Measurements from ENCODE around the gene FOXM1. TPM values are rescaled to one million over a fixed set of nuclear protein-coding genes. Genes with fewer than 3 reads are reported as not detected.
A peak's percentile ranks its signal among the peaks of the same experiment; 100 is the strongest.

Gene FOXM1
- total and polyA plus RNA-seq, 2 of the 13 experiments (the other 11 are each of a cell fraction or from before 2014, with no cell fraction given), result 17.1 to 25.9 TPM

DNA sequence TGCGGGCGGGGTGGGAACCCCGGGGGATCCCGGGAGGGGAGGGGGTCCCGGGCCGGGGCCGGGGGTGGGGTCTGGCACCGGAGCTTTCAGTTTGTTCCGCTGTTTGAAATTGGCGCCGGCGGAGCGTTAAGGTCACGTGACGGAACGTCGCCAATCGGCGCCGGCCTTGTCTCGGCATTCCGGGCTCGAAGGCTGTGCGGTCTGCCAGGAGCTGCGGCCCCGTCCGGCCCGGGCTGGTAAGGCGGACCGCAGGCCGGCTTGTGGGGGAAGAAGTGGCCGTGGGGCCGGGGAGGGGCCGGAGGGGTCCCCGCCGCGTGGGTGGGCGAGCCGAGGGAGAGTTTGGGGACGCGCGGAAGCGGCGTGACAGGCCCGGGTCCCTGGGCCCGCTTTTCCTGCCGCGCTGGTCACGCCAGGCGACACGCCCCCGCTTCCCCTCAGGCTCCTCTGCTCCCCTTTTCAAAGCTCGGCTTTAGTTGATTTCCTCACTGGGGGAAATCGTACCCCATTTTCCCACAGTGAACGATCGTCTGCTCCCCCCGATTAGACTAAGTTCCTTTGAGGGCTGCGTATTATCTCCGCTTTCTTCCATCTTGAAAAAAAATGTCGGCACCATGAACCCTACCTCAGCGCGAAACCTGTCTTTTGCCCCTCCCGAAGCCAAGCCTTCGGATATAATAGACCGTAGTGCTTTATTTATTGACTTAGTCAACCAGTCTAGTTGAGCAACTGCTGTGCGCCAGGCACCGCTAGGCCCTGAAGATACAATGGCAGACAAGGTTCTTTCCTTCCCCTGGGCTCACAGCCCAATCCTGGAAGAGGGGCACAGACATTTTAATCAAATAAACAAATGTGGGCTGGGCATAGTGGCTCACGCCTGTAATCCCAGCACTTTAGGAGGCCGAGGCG, at the start of gene FOXM1, which contains the start of gene RHNO1 (continued):
- TF ChIP-seq, protein P1, sequence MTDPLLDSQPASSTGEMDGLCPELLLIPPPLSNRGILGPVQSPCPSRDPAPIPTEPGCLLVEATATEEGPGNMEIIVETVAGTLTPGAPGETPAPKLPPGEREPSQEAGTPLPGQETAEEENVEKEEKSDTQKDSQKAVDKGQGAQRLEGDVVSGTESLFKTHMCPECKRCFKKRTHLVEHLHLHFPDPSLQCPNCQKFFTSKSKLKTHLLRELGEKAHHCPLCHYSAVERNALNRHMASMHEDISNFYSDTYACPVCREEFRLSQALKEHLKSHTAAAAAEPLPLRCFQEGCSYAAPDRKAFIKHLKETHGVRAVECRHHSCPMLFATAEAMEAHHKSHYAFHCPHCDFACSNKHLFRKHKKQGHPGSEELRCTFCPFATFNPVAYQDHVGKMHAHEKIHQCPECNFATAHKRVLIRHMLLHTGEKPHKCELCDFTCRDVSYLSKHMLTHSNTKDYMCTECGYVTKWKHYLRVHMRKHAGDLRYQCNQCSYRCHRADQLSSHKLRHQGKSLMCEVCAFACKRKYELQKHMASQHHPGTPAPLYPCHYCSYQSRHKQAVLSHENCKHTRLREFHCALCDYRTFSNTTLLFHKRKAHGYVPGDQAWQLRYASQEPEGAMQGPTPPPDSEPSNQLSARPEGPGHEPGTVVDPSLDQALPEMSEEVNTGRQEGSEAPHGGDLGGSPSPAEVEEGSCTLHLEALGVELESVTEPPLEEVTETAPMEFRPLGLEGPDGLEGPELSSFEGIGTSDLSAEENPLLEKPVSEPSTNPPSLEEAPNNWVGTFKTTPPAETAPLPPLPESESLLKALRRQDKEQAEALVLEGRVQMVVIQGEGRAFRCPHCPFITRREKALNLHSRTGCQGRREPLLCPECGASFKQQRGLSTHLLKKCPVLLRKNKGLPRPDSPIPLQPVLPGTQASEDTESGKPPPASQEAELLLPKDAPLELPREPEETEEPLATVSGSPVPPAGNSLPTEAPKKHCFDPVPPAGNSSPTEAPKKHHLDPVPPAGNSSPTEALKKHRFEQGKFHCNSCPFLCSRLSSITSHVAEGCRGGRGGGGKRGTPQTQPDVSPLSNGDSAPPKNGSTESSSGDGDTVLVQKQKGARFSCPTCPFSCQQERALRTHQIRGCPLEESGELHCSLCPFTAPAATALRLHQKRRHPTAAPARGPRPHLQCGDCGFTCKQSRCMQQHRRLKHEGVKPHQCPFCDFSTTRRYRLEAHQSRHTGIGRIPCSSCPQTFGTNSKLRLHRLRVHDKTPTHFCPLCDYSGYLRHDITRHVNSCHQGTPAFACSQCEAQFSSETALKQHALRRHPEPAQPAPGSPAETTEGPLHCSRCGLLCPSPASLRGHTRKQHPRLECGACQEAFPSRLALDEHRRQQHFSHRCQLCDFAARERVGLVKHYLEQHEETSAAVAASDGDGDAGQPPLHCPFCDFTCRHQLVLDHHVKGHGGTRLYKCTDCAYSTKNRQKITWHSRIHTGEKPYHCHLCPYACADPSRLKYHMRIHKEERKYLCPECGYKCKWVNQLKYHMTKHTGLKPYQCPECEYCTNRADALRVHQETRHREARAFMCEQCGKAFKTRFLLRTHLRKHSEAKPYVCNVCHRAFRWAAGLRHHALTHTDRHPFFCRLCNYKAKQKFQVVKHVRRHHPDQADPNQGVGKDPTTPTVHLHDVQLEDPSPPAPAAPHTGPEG (CRISPR knock-in tag; IDR thresholded peaks at IDR 0.05), result peak; percentile 34; the same call in 1 of the 2 replicates
- TF ChIP-seq ZNF124 (CRISPR knock-in tag; IDR thresholded peaks at IDR 0.05) (peak; percentile 21; the same call in 1 of the 2 replicates), FOSL2 (CRISPR knock-in tag; IDR thresholded peaks at IDR 0.05) (peak; percentile 16; the same call in 1 of the 2 replicates), RARA (CRISPR knock-in tag; IDR thresholded peaks at IDR 0.05) (no peak), SP2 (CRISPR knock-in tag; IDR thresholded peaks at IDR 0.05) (peak; percentile 41; the same call in 1 of the 2 replicates), GTF2F1 (IDR thresholded peaks at IDR 0.05; ENCODE audit: low read length) (peak; percentile 64; the same call in 1 of the 2 replicates), EHMT2 (IDR thresholded peaks at IDR 0.05; ENCODE audit: borderline replicate concordance, low read depth, low read length) (no peak), HMG20A (CRISPR knock-in tag; IDR thresholded peaks at IDR 0.05; ENCODE audit: borderline replicate concordance) (no peak), ZNF678 (CRISPR knock-in tag; IDR thresholded peaks at IDR 0.05) (no peak), ZNF746 (CRISPR knock-in tag; IDR thresholded peaks at IDR 0.05) (no peak), RFXANK (CRISPR knock-in tag; IDR thresholded peaks at IDR 0.05) (no peak)
- TF ChIP-seq, protein P2, sequence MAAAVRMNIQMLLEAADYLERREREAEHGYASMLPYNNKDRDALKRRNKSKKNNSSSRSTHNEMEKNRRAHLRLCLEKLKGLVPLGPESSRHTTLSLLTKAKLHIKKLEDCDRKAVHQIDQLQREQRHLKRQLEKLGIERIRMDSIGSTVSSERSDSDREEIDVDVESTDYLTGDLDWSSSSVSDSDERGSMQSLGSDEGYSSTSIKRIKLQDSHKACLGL (CRISPR knock-in tag; IDR thresholded peaks at IDR 0.05), result peak; percentile 41; the same call in 1 of the 2 replicates
- TF ChIP-seq, protein P3, sequence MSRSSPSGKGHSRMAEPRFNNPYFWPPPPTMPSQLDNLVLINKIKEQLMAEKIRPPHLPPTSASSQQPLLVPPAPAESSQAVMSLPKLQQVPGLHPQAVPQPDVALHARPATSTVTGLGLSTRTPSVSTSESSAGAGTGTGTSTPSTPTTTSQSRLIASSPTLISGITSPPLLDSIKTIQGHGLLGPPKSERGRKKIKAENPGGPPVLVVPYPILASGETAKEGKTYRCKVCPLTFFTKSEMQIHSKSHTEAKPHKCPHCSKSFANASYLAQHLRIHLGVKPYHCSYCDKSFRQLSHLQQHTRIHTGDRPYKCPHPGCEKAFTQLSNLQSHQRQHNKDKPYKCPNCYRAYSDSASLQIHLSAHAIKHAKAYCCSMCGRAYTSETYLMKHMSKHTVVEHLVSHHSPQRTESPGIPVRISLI (CRISPR knock-in tag; IDR thresholded peaks at IDR 0.05; ENCODE audit: borderline replicate concordance), result peak; percentile 16; the same call in 1 of the 2 replicates
- TF ChIP-seq, protein P4, sequence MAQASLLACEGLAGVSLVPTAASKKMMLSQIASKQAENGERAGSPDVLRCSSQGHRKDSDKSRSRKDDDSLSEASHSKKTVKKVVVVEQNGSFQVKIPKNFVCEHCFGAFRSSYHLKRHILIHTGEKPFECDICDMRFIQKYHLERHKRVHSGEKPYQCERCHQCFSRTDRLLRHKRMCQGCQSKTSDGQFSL (CRISPR knock-in tag; IDR thresholded peaks at IDR 0.05), result no peak
- TF ChIP-seq, protein P5, sequence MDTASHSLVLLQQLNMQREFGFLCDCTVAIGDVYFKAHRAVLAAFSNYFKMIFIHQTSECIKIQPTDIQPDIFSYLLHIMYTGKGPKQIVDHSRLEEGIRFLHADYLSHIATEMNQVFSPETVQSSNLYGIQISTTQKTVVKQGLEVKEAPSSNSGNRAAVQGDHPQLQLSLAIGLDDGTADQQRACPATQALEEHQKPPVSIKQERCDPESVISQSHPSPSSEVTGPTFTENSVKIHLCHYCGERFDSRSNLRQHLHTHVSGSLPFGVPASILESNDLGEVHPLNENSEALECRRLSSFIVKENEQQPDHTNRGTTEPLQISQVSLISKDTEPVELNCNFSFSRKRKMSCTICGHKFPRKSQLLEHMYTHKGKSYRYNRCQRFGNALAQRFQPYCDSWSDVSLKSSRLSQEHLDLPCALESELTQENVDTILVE (CRISPR knock-in tag; IDR thresholded peaks at IDR 0.05), result no peak
- TF ChIP-seq, protein P6, sequence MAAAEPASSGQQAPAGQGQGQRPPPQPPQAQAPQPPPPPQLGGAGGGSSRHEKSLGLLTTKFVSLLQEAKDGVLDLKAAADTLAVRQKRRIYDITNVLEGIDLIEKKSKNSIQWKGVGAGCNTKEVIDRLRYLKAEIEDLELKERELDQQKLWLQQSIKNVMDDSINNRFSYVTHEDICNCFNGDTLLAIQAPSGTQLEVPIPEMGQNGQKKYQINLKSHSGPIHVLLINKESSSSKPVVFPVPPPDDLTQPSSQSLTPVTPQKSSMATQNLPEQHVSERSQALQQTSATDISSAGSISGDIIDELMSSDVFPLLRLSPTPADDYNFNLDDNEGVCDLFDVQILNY (CRISPR knock-in tag; conservative IDR thresholded peaks at IDR 0.05), result peak; percentile 97
- TF ChIP-seq, protein P7, sequence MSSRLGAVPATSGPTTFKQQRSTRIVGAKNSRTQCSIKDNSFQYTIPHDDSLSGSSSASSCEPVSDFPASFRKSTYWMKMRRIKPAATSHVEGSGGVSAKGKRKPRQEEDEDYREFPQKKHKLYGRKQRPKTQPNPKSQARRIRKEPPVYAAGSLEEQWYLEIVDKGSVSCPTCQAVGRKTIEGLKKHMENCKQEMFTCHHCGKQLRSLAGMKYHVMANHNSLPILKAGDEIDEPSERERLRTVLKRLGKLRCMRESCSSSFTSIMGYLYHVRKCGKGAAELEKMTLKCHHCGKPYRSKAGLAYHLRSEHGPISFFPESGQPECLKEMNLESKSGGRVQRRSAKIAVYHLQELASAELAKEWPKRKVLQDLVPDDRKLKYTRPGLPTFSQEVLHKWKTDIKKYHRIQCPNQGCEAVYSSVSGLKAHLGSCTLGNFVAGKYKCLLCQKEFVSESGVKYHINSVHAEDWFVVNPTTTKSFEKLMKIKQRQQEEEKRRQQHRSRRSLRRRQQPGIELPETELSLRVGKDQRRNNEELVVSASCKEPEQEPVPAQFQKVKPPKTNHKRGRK (CRISPR knock-in tag; IDR thresholded peaks at IDR 0.05), result no peak
